GM12878 (cell line): ENCODE measurements around the gene CYTL1.

ENCODE experiments used
- BMI1 ChIP-seq: fragments of 450-650 bp; IDR thresholded peaks from 2 replicates; pipeline ENCODE4 v1.6.1; 2016; ENCODE audit warnings: mild to moderate bottlenecking, moderate library complexity, borderline replicate concordance
- NR2C1 ChIP-seq: fragments of 450-650 bp; IDR thresholded peaks from 2 replicates; pipeline ENCODE4 v1.6.1; 2017; ENCODE audit warnings: antibody characterized with exemption, mild to moderate bottlenecking, moderate library complexity
- POLR2A ChIP-seq: IDR thresholded peaks from 2 replicates; pipeline ENCODE4 v1.6.1; 2011; ENCODE audit warnings: low read depth, mild to moderate bottlenecking, low read length
- POLR2AphosphoS5 ChIP-seq: IDR thresholded peaks from 2 replicates; pipeline ENCODE4 v1.6.1; 2011; ENCODE audit warnings: mild to moderate bottlenecking, low read length, inconsistent platforms
- SMC3 ChIP-seq: IDR thresholded peaks from 2 replicates; pipeline ENCODE4 v1.6.1; 2011; ENCODE audit warnings: low read length, improper control_type of control experiment, borderline replicate concordance
- SRF ChIP-seq, 2 experiments: IDR thresholded peaks; 2 replicates each; pipeline ENCODE4 v1.6.1; 2011; ENCODE audit warnings: low read depth in 2 of 2, low read length in 2 of 2, mild to moderate bottlenecking in 1 of 2, moderate library complexity in 1 of 2

- no peak for TF ChIP-seq POLR2A
- TF ChIP-seq SMC3, result no peak
- TF ChIP-seq POLR2AphosphoS5, result no peak
- no peak for TF ChIP-seq NR2C1
- TF ChIP-seq BMI1, result no peak
- no peak for TF ChIP-seq SRF (IDR thresholded peaks at IDR 0.05; ENCODE audit: low read depth in 2 of 2, low read length in 2 of 2)
Measured at GRCh38 chr4:5012958-5013357, 6.3 kb downstream of the CYTL1 start.
